ENCODE data around the gene CRAT. TPM values are rescaled to one million over a fixed set of nuclear protein-coding genes. Genes with fewer than 3 reads are reported as not detected.

The CRAT gene
- polyA plus RNA-seq, 1 donor (not counting 4 experiments of a cell fraction or from before 2014, with no cell fraction given) = 6.5 TPM

DNA sequence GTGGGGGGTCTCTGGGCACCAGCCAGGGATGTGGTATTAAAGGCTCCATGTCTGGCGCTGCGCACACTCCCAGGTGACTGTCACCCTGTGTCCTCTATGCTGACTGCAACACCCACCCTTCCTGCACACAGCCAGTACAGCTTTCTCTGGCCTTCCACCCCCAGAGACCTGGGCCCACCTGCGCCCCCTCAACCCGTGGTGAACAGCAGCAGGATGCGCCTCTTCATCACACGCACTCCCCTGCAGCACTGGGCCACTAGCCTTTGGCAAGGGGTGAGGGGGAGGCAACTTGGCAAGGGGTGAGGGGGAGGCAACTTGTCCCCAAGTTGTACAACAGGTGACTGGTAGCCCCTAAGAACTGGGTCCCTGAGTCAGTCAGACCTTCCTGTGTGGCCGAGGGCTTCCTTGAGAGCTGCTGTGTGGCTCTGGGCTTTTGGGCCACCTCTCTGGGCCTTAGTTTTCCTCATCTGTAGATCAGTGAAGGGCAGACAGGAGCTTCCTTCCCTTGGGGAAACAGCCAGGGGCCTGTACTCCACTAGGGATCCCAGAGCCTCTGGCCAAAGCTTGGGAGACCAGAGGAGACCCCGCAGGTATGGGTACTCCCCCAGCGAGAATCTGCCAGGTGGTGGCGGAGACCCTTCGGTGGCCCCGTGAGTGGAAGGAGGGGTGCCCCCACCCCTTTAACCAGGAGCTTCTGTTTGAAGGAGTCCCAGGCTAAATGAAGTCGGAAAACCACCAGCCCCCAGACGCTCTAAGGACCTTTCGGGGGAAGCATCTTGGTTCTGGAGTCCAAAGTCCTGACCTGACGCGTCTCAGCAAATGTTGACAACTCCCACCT lies 4.5 kb downstream of the CRAT start:
- H3K9ac ChIP-seq (ENCODE audit: control insufficient read depth, extremely low read depth, insufficient read depth, low read length) = no peak overlapping the region
- peaks cover 23% of the 10 kb centered on the region for H3K4me1 ChIP-seq (ENCODE audit: control insufficient read depth, extremely low read depth, insufficient read depth, low read length)
- FAIRE-seq = no peak

DNA sequence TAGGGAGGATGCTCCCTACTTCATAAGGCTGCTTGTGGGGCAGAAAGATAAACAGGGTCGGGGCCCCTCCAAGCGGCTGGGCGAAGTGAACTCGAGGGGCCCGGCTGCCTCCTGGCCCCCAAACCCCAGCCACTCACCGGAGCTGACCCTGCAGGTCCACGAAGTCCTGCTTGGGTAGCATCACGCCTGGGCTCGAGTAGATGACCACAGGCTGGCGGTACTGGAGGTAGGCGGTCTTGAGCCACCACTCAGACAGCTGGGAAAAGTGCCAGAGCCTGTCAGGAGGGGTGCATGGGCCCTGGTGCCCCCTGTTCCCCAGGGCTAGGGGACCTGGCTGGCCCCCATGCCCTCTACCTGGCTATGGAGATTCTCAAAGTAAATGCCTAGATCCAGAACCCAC lies 6.5 kb downstream of the CRAT start:
- no peak overlapping the region for H3K4me3 ChIP-seq (ENCODE audit: control insufficient read depth in 2 of 3, extremely low read depth in 1 of 3, insufficient read depth in 2 of 3, low read depth in 1 of 3, low read length in 3 of 3)
- DNase-seq (ENCODE audit: low read depth, low spot score) (no peak), FAIRE-seq (no peak)

More for the DNA sequence above, 4.5 kb downstream of the CRAT start:
- no peak overlapping the region for H3K4me3 ChIP-seq (ENCODE audit: control insufficient read depth in 2 of 3, extremely low read depth in 1 of 3, insufficient read depth in 2 of 3, low read depth in 1 of 3, low read length in 3 of 3)
- H3K9me1 ChIP-seq (ENCODE audit: control insufficient read depth, extremely low read depth, insufficient read depth, low read length) = no peaks in the 10 kb centered on the region
- TF ChIP-seq, protein P1, sequence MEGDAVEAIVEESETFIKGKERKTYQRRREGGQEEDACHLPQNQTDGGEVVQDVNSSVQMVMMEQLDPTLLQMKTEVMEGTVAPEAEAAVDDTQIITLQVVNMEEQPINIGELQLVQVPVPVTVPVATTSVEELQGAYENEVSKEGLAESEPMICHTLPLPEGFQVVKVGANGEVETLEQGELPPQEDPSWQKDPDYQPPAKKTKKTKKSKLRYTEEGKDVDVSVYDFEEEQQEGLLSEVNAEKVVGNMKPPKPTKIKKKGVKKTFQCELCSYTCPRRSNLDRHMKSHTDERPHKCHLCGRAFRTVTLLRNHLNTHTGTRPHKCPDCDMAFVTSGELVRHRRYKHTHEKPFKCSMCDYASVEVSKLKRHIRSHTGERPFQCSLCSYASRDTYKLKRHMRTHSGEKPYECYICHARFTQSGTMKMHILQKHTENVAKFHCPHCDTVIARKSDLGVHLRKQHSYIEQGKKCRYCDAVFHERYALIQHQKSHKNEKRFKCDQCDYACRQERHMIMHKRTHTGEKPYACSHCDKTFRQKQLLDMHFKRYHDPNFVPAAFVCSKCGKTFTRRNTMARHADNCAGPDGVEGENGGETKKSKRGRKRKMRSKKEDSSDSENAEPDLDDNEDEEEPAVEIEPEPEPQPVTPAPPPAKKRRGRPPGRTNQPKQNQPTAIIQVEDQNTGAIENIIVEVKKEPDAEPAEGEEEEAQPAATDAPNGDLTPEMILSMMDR (optimal IDR thresholded peaks at IDR 0.05 in 1 of 3, IDR thresholded peaks at IDR 0.05 in 1 of 3, conservative IDR thresholded peaks at IDR 0.05 in 1 of 3; ENCODE audit: extremely low read depth in 1 of 3, insufficient read depth in 2 of 3, low read length in 3 of 3) = no peak
- TF ChIP-seq EZH2 (IDR thresholded peaks at IDR 0.05; ENCODE audit: low read length) = no peak
- no peaks in the 10 kb centered on the region for H3K9me3 ChIP-seq (ENCODE audit: control insufficient read depth, low read depth, low read length)
- H3K27ac ChIP-seq (ENCODE audit: control insufficient read depth, insufficient read depth, low read length) = no peak overlapping the region
- no peaks in the 10 kb centered on the region for H4K20me1 ChIP-seq (ENCODE audit: control insufficient read depth, extremely low read depth, insufficient read depth, low read length)
- no peak for DNase-seq (ENCODE audit: low read depth, low spot score)
- peaks cover 15% of the 10 kb centered on the region for H3K27me3 ChIP-seq (ENCODE audit: control insufficient read depth, extremely low read depth, insufficient read depth, low read length)
- dilution Hi-C loops (cut with MboI; ENCODE audit: extremely low pct_ligation_motif_present, low sequenced_read_pairs) = no loop called here
- no peaks in the 10 kb centered on the region for H3K79me2 ChIP-seq (ENCODE audit: control insufficient read depth, insufficient read depth, low read length)
- no peak overlapping the region for H2AFZ ChIP-seq (ENCODE audit: control insufficient read depth, low read length)
- no peaks in the 10 kb centered on the region for H3K36me3 ChIP-seq (ENCODE audit: control insufficient read depth in 2 of 2, extremely low read depth in 1 of 2, insufficient read depth in 2 of 2, low read length in 2 of 2)
- no peak overlapping the region for H3K4me2 ChIP-seq (ENCODE audit: control insufficient read depth, extremely low read depth, insufficient read depth, low read depth, low read length)

More for the DNA sequence above, 6.5 kb downstream of the CRAT start:
- H2AFZ ChIP-seq (ENCODE audit: control insufficient read depth, low read length) = no peak overlapping the region
- H3K4me1 ChIP-seq (ENCODE audit: control insufficient read depth, extremely low read depth, insufficient read depth, low read length) = peaks cover 12% of the 10 kb centered on the region
- no peak overlapping the region for H3K9ac ChIP-seq (ENCODE audit: control insufficient read depth, extremely low read depth, insufficient read depth, low read length)
- no peaks in the 10 kb centered on the region for H3K9me3 ChIP-seq (ENCODE audit: control insufficient read depth, low read depth, low read length)
- no peak overlapping the region for H3K4me2 ChIP-seq (ENCODE audit: control insufficient read depth, extremely low read depth, insufficient read depth, low read depth, low read length)
- H3K36me3 ChIP-seq (ENCODE audit: control insufficient read depth in 2 of 2, extremely low read depth in 1 of 2, insufficient read depth in 2 of 2, low read length in 2 of 2) = no peaks in the 10 kb centered on the region
- H3K27me3 ChIP-seq (ENCODE audit: control insufficient read depth, extremely low read depth, insufficient read depth, low read length) = peaks cover 9% of the 10 kb centered on the region
- dilution Hi-C loops (cut with MboI; ENCODE audit: extremely low pct_ligation_motif_present, low sequenced_read_pairs) = no loop called here
- no peaks in the 10 kb centered on the region for H3K9me1 ChIP-seq (ENCODE audit: control insufficient read depth, extremely low read depth, insufficient read depth, low read length)
- H3K27ac ChIP-seq (ENCODE audit: control insufficient read depth, insufficient read depth, low read length) = no peak overlapping the region
- H4K20me1 ChIP-seq (ENCODE audit: control insufficient read depth, extremely low read depth, insufficient read depth, low read length) = no peaks in the 10 kb centered on the region
- no peaks in the 10 kb centered on the region for H3K79me2 ChIP-seq (ENCODE audit: control insufficient read depth, insufficient read depth, low read length)
- TF ChIP-seq, protein P1 (optimal IDR thresholded peaks at IDR 0.05 in 1 of 3, IDR thresholded peaks at IDR 0.05 in 1 of 3, conservative IDR thresholded peaks at IDR 0.05 in 1 of 3; ENCODE audit: extremely low read depth in 1 of 3, insufficient read depth in 2 of 3, low read length in 3 of 3) = no peak
- TF ChIP-seq EZH2 (IDR thresholded peaks at IDR 0.05; ENCODE audit: low read length) = no peak

All from keratinocyte (primary cell).